Measurements from ENCODE around the gene SYK.
"Not testable (repeated sequence)": the region's sequence is repeated elsewhere in the genome, so short reads cannot be mapped to it uniquely, and the experiment has no call there.

The SYK gene

GRCh38 chr9:90882991-90883600 lies 81.5 kb downstream of the SYK start:
- no peak for DNase-seq

GRCh38 chr9:90883661-90884060 lies 82.0 kb downstream of the SYK start:
- no peak for DNase-seq

- DNase-seq, result no peak
These were observed 82.6 kb downstream of the SYK start for GRCh38 chr9:90884178-90884577.

GRCh38 chr9:90886868-90887267 lies 85.2 kb downstream of the SYK start:
- DNase-seq, result not testable (repeated sequence)

GRCh38 chr9:90888941-90889340 lies 87.3 kb downstream of the SYK start:
- DNase-seq, result no peak

- DNase-seq, result no peak
These were observed 88.7 kb downstream of the SYK start for GRCh38 chr9:90890146-90890810.

GRCh38 chr9:90891308-90892040 lies 89.9 kb downstream of the SYK start:
- DNase-seq, result peak in 2 of 3 donors; percentile 25

- DNase-seq, result no peak
These were observed 91.3 kb downstream of the SYK start for GRCh38 chr9:90892918-90893317.

GRCh38 chr9:90893706-90894105 lies 92.1 kb downstream of the SYK start:
- DNase-seq, result no peak

- peak in 1 of 3 donors; percentile 8 for DNase-seq
These were observed 93.5 kb downstream of the SYK start for GRCh38 chr9:90894986-90895687.

- DNase-seq, result no peak
These were observed 94.2 kb downstream of the SYK start for GRCh38 chr9:90895786-90896185.

- no peak for DNase-seq
These were observed 94.6 kb downstream of the SYK start for GRCh38 chr9:90896231-90896630.

GRCh38 chr9:90898228-90898627 lies 96.6 kb downstream of the SYK start:
- no peak for DNase-seq

- DNase-seq, result no peak
These were observed 97.7 kb downstream of the SYK start for GRCh38 chr9:90899287-90899686.

- DNase-seq, result no peak
These were observed 98.5 kb downstream of the SYK start for GRCh38 chr9:90900130-90900529.

- peak in 1 of 3 donors; percentile 14 for DNase-seq
These were observed 100.3 kb downstream of the SYK start for GRCh38 chr9:90901933-90902332.

GRCh38 chr9:90903766-90904424 lies 102.3 kb downstream of the SYK start:
- no peak for DNase-seq

- no peak for DNase-seq
These were observed 103.3 kb downstream of the SYK start for GRCh38 chr9:90904706-90905478.

GRCh38 chr9:90905822-90906221 lies 104.2 kb downstream of the SYK start:
- no peak for DNase-seq

GRCh38 chr9:90906316-90907055 lies 104.9 kb downstream of the SYK start:
- DNase-seq, result no peak

- no peak for DNase-seq
These were observed 105.4 kb downstream of the SYK start for GRCh38 chr9:90907056-90907445.
